Mucosa of rectum (tissue), 2 donors: Measurements from ENCODE around the gene PTPRG.
"Not testable (repeated sequence)": the region's sequence is repeated elsewhere in the genome, so short reads cannot be mapped to it uniquely, and the experiment has no call there.

ENCODE experiments used
- H3K27ac ChIP-seq, 2 donors: one replicate each; pipeline ENCODE4 v1.7.0; 2013; ENCODE audit warnings: inconsistent platforms in 2 of 2, low read depth in 2 of 2, low read length in 2 of 2
- H3K27me3 ChIP-seq, 2 donors: one replicate each; pipeline ENCODE4 v1.7.0; 2013; ENCODE audit warnings: low read length in 2 of 2; ENCODE audit not compliant: control insufficient read depth in 2 of 2, insufficient read depth in 2 of 2
- H3K36me3 ChIP-seq, 2 donors: one replicate each; pipeline ENCODE4 v1.7.0; 2013; ENCODE audit warnings: low read length in 2 of 2; ENCODE audit not compliant: control insufficient read depth in 2 of 2, insufficient read depth in 2 of 2
- H3K4me1 ChIP-seq, 2 donors: one replicate each; pipeline ENCODE4 v1.7.0; 2013; ENCODE audit warnings: low read length in 2 of 2, mild to moderate bottlenecking in 1 of 2; ENCODE audit not compliant: control insufficient read depth in 2 of 2, insufficient read depth in 2 of 2
- H3K4me3 ChIP-seq, 2 donors: one replicate each; pipeline ENCODE4 v1.7.0; 2013; ENCODE audit warnings: low read length in 2 of 2
- H3K9ac ChIP-seq, 2 donors: one replicate each; pipeline ENCODE4 v1.7.0; 2013; ENCODE audit warnings: low read length in 2 of 2, low read depth in 1 of 2, mild to moderate bottlenecking in 1 of 2
- H3K9me3 ChIP-seq, 2 donors: one replicate each; pipeline ENCODE4 v1.7.0; 2013; ENCODE audit warnings: low read length in 2 of 2; ENCODE audit not compliant: control insufficient read depth in 2 of 2
- donor health status: healthy.
- donor health status: Normal muscosa, but diverticular disease.

The PTPRG gene

GRCh38 chr3:61809879-61810278 lies 248.5 kb downstream of the PTPRG start:
- peaks cover 12 to 33% of the 10 kb centered on the region in 2 donors for H3K4me1 ChIP-seq
- H3K9ac ChIP-seq, result no peak overlapping the region
- no peaks in the 10 kb centered on the region for H3K36me3 ChIP-seq
- peak overlapping the region in 1 of 2 donors; percentile 27 for H3K27ac ChIP-seq
- no peak overlapping the region for H3K4me3 ChIP-seq
- no peaks in the 10 kb centered on the region for H3K27me3 ChIP-seq
- no peaks in the 10 kb centered on the region for H3K9me3 ChIP-seq

GRCh38 chr3:61810953-61811497 lies 249.7 kb downstream of the PTPRG start:
- no peak overlapping the region for H3K9ac ChIP-seq
- no peaks in the 10 kb centered on the region for H3K36me3 ChIP-seq
- H3K4me3 ChIP-seq, result no peak overlapping the region
- H3K27ac ChIP-seq, result no peak overlapping the region
- no peaks in the 10 kb centered on the region for H3K27me3 ChIP-seq
- peaks cover 12 to 36% of the 10 kb centered on the region in 2 donors for H3K4me1 ChIP-seq
- H3K9me3 ChIP-seq, result no peaks in the 10 kb centered on the region

GRCh38 chr3:61811652-61812051 lies 250.3 kb downstream of the PTPRG start:
- Histone ChIP-seq H3K4me1 (peaks cover 12 to 36% of the 10 kb centered on the region in 2 donors), H3K36me3 (no peaks in the 10 kb centered on the region), H3K9me3 (no peaks in the 10 kb centered on the region), H3K27me3 (no peaks in the 10 kb centered on the region), H3K4me3 (no peak overlapping the region), H3K9ac (no peak overlapping the region), H3K27ac (no peak overlapping the region)

GRCh38 chr3:61812085-61812484 lies 250.7 kb downstream of the PTPRG start:
- no peaks in the 10 kb centered on the region for H3K27me3 ChIP-seq
- H3K27ac ChIP-seq, result no peak overlapping the region
- peaks cover 12 to 36% of the 10 kb centered on the region in 2 donors for H3K4me1 ChIP-seq
- H3K4me3 ChIP-seq, result no peak overlapping the region
- no peak overlapping the region for H3K9ac ChIP-seq
- no peaks in the 10 kb centered on the region for H3K9me3 ChIP-seq
- H3K36me3 ChIP-seq, result no peaks in the 10 kb centered on the region

GRCh38 chr3:61812517-61812916 lies 251.1 kb downstream of the PTPRG start:
- H3K9ac ChIP-seq, result no peak overlapping the region
- no peaks in the 10 kb centered on the region for H3K9me3 ChIP-seq
- H3K4me1 ChIP-seq, result peaks cover 12 to 36% of the 10 kb centered on the region in 2 donors
- H3K27ac ChIP-seq, result no peak overlapping the region
- no peaks in the 10 kb centered on the region for H3K36me3 ChIP-seq
- no peak overlapping the region for H3K4me3 ChIP-seq
- H3K27me3 ChIP-seq, result no peaks in the 10 kb centered on the region

GRCh38 chr3:61813636-61814035 lies 252.3 kb downstream of the PTPRG start:
- H3K27me3 ChIP-seq, result no peaks in the 10 kb centered on the region
- no peak overlapping the region for H3K27ac ChIP-seq
- no peaks in the 10 kb centered on the region for H3K9me3 ChIP-seq
- no peaks in the 10 kb centered on the region for H3K36me3 ChIP-seq
- H3K4me1 ChIP-seq, result peaks cover 12 to 31% of the 10 kb centered on the region in 2 donors
- H3K9ac ChIP-seq, result no peak overlapping the region
- no peak overlapping the region for H3K4me3 ChIP-seq

- H3K4me3 ChIP-seq, result no peak overlapping the region
- H3K27ac ChIP-seq, result peak overlapping the region; percentile 49 to 56
- H3K9me3 ChIP-seq, result no peaks in the 10 kb centered on the region
- H3K4me1 ChIP-seq, result peaks cover 6 to 21% of the 10 kb centered on the region in 2 donors
- no peak overlapping the region for H3K9ac ChIP-seq
- no peaks in the 10 kb centered on the region for H3K27me3 ChIP-seq
- H3K36me3 ChIP-seq, result no peaks in the 10 kb centered on the region
Measured at GRCh38 chr3:61814674-61815073, 253.3 kb downstream of the PTPRG start.

- not testable (repeated sequence) for H3K9ac ChIP-seq, H3K27ac ChIP-seq, H3K4me1 ChIP-seq, H3K4me3 ChIP-seq, H3K27me3 ChIP-seq, H3K9me3 ChIP-seq, H3K36me3 ChIP-seq
Measured at GRCh38 chr3:61816304-61816703, 254.9 kb downstream of the PTPRG start.

- H3K9me3 ChIP-seq, result no peaks in the 10 kb centered on the region
- H3K27me3 ChIP-seq, result no peaks in the 10 kb centered on the region
Measured at GRCh38 chr3:61819861-61820260, 258.5 kb downstream of the PTPRG start.

GRCh38 chr3:61820306-61820992 lies 259.1 kb downstream of the PTPRG start:
- Histone ChIP-seq H3K4me1 (no peaks in the 10 kb centered on the region), H3K4me3 (no peak overlapping the region), H3K9ac (no peak overlapping the region), H3K36me3 (no peaks in the 10 kb centered on the region), H3K27ac (no peak overlapping the region), H3K27me3 (no peaks in the 10 kb centered on the region), H3K9me3 (no peaks in the 10 kb centered on the region)

More at GRCh38 chr3:61819861-61820260, 258.5 kb downstream of the PTPRG start:
- Histone ChIP-seq H3K4me3 (no peak overlapping the region), H3K36me3 (no peaks in the 10 kb centered on the region), H3K27ac (no peak overlapping the region), H3K9ac (no peak overlapping the region), H3K4me1 (peaks cover 0 to 3% of the 10 kb centered on the region in 2 donors)
